Parathyroid adenoma (tissue), 2 donors: ENCODE results near the gene SH3GLB1.

Experiments used
- H2AFZ ChIP-seq: fragments of 300-600 bp; sonication (generic); one replicate; pipeline ENCODE4 v1.7.0; 2017; ENCODE audit warnings: antibody characterized with exemption, mild to moderate bottlenecking
- H3K27ac ChIP-seq: fragments of 300-600 bp; sonication (generic); one replicate; pipeline ENCODE4 v1.7.0; 2017
- H3K27me3 ChIP-seq: fragments of 300-600 bp; sonication (generic); one replicate; pipeline ENCODE4 v1.7.0; 2017; ENCODE audit warnings: low read length; ENCODE audit not compliant: control insufficient read depth, insufficient read depth
- H3K36me3 ChIP-seq: fragments of 300-600 bp; sonication (generic); one replicate; pipeline ENCODE4 v1.7.0; 2017; ENCODE audit warnings: low read length; ENCODE audit not compliant: control insufficient read depth, insufficient read depth
- H3K4me1 ChIP-seq: fragments of 300-600 bp; sonication (generic); one replicate; pipeline ENCODE4 v1.7.0; 2017; ENCODE audit warnings: control low read depth
- H3K4me2 ChIP-seq: fragments of 300-600 bp; sonication (generic); one replicate; pipeline ENCODE4 v1.7.0; 2017; ENCODE audit warnings: low read length
- H3K4me3 ChIP-seq: fragments of 300-600 bp; sonication (generic); one replicate; pipeline ENCODE4 v1.7.0; 2017; ENCODE audit warnings: low read depth, low read length
- H3K79me2 ChIP-seq: fragments of 300-600 bp; sonication (generic); one replicate; pipeline ENCODE4 v1.7.0; 2017; ENCODE audit warnings: control low read depth
- H3K9ac ChIP-seq: fragments of 300-600 bp; sonication (generic); one replicate; pipeline ENCODE4 v1.7.0; 2017; ENCODE audit warnings: mild to moderate bottlenecking
- H3K9me3 ChIP-seq: fragments of 300-600 bp; sonication (generic); one replicate; pipeline ENCODE4 v1.7.0; 2017; ENCODE audit warnings: low read length; ENCODE audit not compliant: control insufficient read depth
- CTCF ChIP-seq: fragments of 300-600 bp; sonication (generic); IDR thresholded peaks from one replicate; pipeline ENCODE4 v1.7.0; 2017; ENCODE audit warnings: antibody characterized with exemption, mild to moderate bottlenecking
- donor health status: primary hyperparathyroidism.

SH3GLB1 gene

GRCh38 chr1:86787621-86788020 is 83.2 kb downstream of the SH3GLB1 start:
- Histone ChIP-seq H3K36me3 (no peaks in the 10 kb centered on the region), H3K27me3 (no peaks in the 10 kb centered on the region), H3K79me2 (no peaks in the 10 kb centered on the region), H2AFZ (no peak overlapping the region), H3K4me2 (no peak overlapping the region), H3K27ac (no peak overlapping the region), H3K4me1 (peaks cover 4% of the 10 kb centered on the region), H3K9me3 (no peaks in the 10 kb centered on the region), H3K4me3 (no peak overlapping the region), H3K9ac (no peak overlapping the region)
- TF ChIP-seq CTCF: no peak

DNA sequence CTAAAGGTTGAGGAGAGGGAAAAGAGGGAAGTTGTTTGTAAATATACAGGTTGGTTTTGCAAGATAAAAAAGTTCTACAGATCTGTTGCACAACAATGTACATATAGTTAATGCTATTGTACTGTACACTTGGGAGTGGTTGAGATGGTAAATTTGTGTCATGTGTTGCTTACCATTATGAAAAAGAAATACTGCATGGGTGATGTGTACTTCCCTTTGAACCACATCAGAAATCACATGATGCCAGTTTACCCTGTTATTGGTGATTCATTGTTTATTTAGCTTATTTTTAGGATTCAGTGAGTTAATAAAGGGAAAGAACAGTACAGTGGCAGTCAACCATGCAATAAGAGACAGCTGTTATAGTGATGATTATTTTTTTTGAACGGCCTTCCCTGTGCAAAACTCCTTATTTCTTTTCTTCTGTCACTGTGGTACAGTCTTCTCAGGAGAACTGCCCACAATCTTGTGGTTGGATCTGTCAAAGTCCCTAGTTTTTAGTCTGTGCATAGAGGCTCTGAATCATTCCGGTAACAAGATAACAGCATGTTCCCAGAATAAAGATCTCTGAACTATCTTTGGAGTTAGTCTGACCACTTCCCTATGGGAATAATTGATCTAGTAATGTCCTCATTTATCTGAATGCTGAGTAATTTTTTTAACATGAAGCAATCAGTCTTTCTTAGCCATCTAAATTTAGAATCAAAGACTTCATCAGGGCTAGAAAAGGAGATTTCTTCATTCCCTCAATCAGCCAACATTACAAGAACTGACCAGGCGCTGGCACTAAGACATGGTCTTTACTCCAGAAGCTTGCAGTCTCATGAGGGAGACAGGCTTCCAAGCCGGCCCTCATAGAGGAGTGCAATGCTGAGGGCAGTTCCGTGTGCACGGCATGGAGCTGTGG is 84.2 kb downstream of the SH3GLB1 start:
- Histone ChIP-seq H3K4me2 (no peak overlapping the region), H3K27ac (no peak overlapping the region), H3K4me3 (no peak overlapping the region), H3K27me3 (no peaks in the 10 kb centered on the region), H2AFZ (no peak overlapping the region), H3K9ac (no peak overlapping the region), H3K79me2 (no peaks in the 10 kb centered on the region), H3K4me1 (peaks cover 8% of the 10 kb centered on the region), H3K9me3 (no peaks in the 10 kb centered on the region), H3K36me3 (no peaks in the 10 kb centered on the region)
- no peak for TF ChIP-seq CTCF

GRCh38 chr1:86795316-86795715 is 90.9 kb downstream of the SH3GLB1 start:
- Histone ChIP-seq H3K36me3 (no peaks in the 10 kb centered on the region), H3K79me2 (no peaks in the 10 kb centered on the region), H3K4me1 (peaks cover 8% of the 10 kb centered on the region), H3K9me3 (no peaks in the 10 kb centered on the region), H2AFZ (no peak overlapping the region), H3K27me3 (no peaks in the 10 kb centered on the region), H3K4me3 (no peak overlapping the region), H3K27ac (no peak overlapping the region), H3K4me2 (no peak overlapping the region), H3K9ac (no peak overlapping the region)
- TF ChIP-seq CTCF: no peak
